Measurements from ENCODE around the gene PAMR1. TPM values are rescaled to one million over a fixed set of nuclear protein-coding genes. Genes with fewer than 3 reads are reported as not detected.

PAMR1 gene
- total and polyA plus RNA-seq, 10 of the 15 experiments (the other 5 are each of a cell fraction or from before 2014, with no cell fraction given): 0.04 TPM; not detected in 9

- H3K4me2 ChIP-seq (ENCODE audit: control insufficient read depth, insufficient read depth): no peak overlapping the region
- intact Hi-C loops (cut with micrococcal nuclease; ENCODE audit: unreplicated experiment) (no loop called here), in situ Hi-C loops (cut with MboI) (loop anchor here (10.0 kb wide), 1 partner anchor 884 kb away; the partner anchor contains the start of gene ELF5)
- H3K4me3 ChIP-seq: no peak overlapping the region
- ChIA-PET RAD21 (ENCODE audit: unreplicated experiment) (no interaction called here), POLR2A (no interaction called here), CTCF (interaction anchor here (0.8 to 1.4 kb wide), 3 partner anchors 9 to 472 kb away, joined by 3 to 4 read pairs (median 3); no protein-coding TSS in a partner anchor), SMC1A (ENCODE audit: uncharacterized antibody, unreplicated experiment) (interaction anchor here (1.4 kb wide), 1 partner anchor 812 kb away, joined by 3 read pairs; no protein-coding TSS in a partner anchor)
- no peak for ATAC-seq
- no TSS peak for BruUV-seq (replicated peaks)
- no peak for DNase-seq (ENCODE audit: low read depth, low spot score)
- no peaks in the 10 kb centered on the region for H3K4me1 ChIP-seq (ENCODE audit: control insufficient read depth, insufficient read depth, low read length)
- no peaks in the 10 kb centered on the region for H3K79me2 ChIP-seq (ENCODE audit: control insufficient read depth, insufficient read depth, low read length)
- no peaks in the 10 kb centered on the region for H3K9me3 ChIP-seq (replicated peaks; ENCODE audit: control insufficient read depth, insufficient read depth, low read length)
- H4K20me1 ChIP-seq (ENCODE audit: control insufficient read depth, insufficient read depth): no peaks in the 10 kb centered on the region
- TF ChIP-seq NKRF (conservative IDR thresholded peaks at IDR 0.05): no peak
- TF ChIP-seq MYB (IDR thresholded peaks at IDR 0.05; ENCODE audit: borderline replicate concordance, low read depth, low read length): no peak
- TF ChIP-seq HDAC2 (IDR thresholded peaks at IDR 0.05): no peak
- no peak for TF ChIP-seq NR2F1 (conservative IDR thresholded peaks at IDR 0.05)
- TF ChIP-seq LARP7 (IDR thresholded peaks at IDR 0.05): no peak
- TF ChIP-seq ZNF384 (IDR thresholded peaks at IDR 0.05; ENCODE audit: borderline replicate concordance, low read depth, low read length): no peak
- TF ChIP-seq ZBTB11 (CRISPR knock-in tag; IDR thresholded peaks at IDR 0.05): no peak
- no peak for TF ChIP-seq ATF2 (IDR thresholded peaks at IDR 0.05; ENCODE audit: low read length)
- TF ChIP-seq TCF3 (IDR thresholded peaks at IDR 0.05; ENCODE audit: borderline replicate concordance, insufficient read depth, low read depth, low read length): no peak
- no peak for TF ChIP-seq PBX3 (IDR thresholded peaks at IDR 0.05; ENCODE audit: insufficient replicate concordance, low read depth, low read length)
- no peak overlapping the region for H3K9ac ChIP-seq (ENCODE audit: control insufficient read depth, insufficient read depth, low read length)
- 11% methylated on average over 1 of the region's 1 CpG for WGBS (ENCODE audit: insufficient coverage, insufficient replicate concordance, low lambda C conversion rate, missing lambda C conversion rate)
- H3K27ac ChIP-seq (ENCODE audit: control insufficient read depth, insufficient read depth): no peak overlapping the region
- no peak for FAIRE-seq
- H3K27me3 ChIP-seq (replicated peaks in 1 of 2; ENCODE audit: control insufficient read depth in 2 of 2, insufficient read depth in 2 of 2, low read length in 1 of 2): 0 out of 4 replicates have a peak, but pooled peaks cover 0 to 2% of the 10 kb centered on the region in 2 experiments
- no peak overlapping the region for H2AFZ ChIP-seq (ENCODE audit: control insufficient read depth, low read depth, low read length)
- no peaks in the 10 kb centered on the region for H3K36me3 ChIP-seq (ENCODE audit: control insufficient read depth in 2 of 2, insufficient read depth in 2 of 2, low read length in 1 of 2)
Observed at GRCh38 chr11:35398881-35399280, 126.5 kb downstream of the PAMR1 start.
